GM12878 (cell line): ENCODE results near the gene ASTL. TPM values are rescaled to one million over a fixed set of nuclear protein-coding genes. Genes with fewer than 3 reads are reported as not detected.
A peak's percentile ranks its signal among the peaks of the same experiment; 100 is the strongest.

ENCODE experiments used
- CBFB ChIP-seq: IDR thresholded peaks from 2 replicates; pipeline ENCODE4 v1.6.1; 2016; ENCODE audit warnings: antibody characterized with exemption, low read depth
- CREM ChIP-seq: IDR thresholded peaks from 2 replicates; pipeline ENCODE4 v1.6.1; 2014; ENCODE audit warnings: antibody characterized with exemption, low read depth
- FOXK2 ChIP-seq: fragments of 450-650 bp; IDR thresholded peaks from 2 replicates; pipeline ENCODE4 v1.6.1; 2017; ENCODE audit warnings: mild to moderate bottlenecking, moderate library complexity
- GABPA ChIP-seq: IDR thresholded peaks from 2 replicates; pipeline ENCODE4 v1.6.1; 2014; ENCODE audit warnings: antibody characterized with exemption, low read depth, mild to moderate bottlenecking, inconsistent platforms
- HCFC1 ChIP-seq: fragments of 150-350 bp; IDR thresholded peaks from 2 replicates; pipeline ENCODE4 v1.6.1; 2014; ENCODE audit warnings: low read length
- HDAC6 ChIP-seq: fragments of 200-600 bp; sonication (generic); IDR thresholded peaks from one replicate; pipeline ENCODE4 v1.8.0; 2017; ENCODE audit warnings: antibody characterized with exemption; ENCODE audit not compliant: unreplicated experiment
- NFYB ChIP-seq: IDR thresholded peaks from 2 replicates; pipeline ENCODE4 v1.6.1; 2011; ENCODE audit warnings: low read depth, mild to moderate bottlenecking, low read length, improper control_type of control experiment, moderate library complexity; ENCODE audit not compliant: insufficient read depth
- RAD51 ChIP-seq: fragments of 450-650 bp; IDR thresholded peaks from 2 replicates; pipeline ENCODE4 v1.6.1; 2016; ENCODE audit warnings: moderate library complexity, mild to moderate bottlenecking, inconsistent platforms
- SMARCA5 ChIP-seq: fragments of 450-650 bp; IDR thresholded peaks from 2 replicates; pipeline ENCODE4 v1.6.1; 2017; ENCODE audit warnings: mild to moderate bottlenecking
- TBL1XR1 ChIP-seq: IDR thresholded peaks from 2 replicates; pipeline ENCODE4 v1.6.1; 2012; ENCODE audit warnings: low read depth, low read length, improper control_type of control experiment
- TCF3 ChIP-seq: IDR thresholded peaks from 2 replicates; pipeline ENCODE4 v1.6.1; 2012; ENCODE audit warnings: low read depth, mild to moderate bottlenecking, low read length, borderline replicate concordance; ENCODE audit not compliant: insufficient read depth
- ZNF217 ChIP-seq: fragments of 450-650 bp; IDR thresholded peaks from 2 replicates; pipeline ENCODE4 v1.6.1; 2017; ENCODE audit warnings: antibody characterized with exemption, mild to moderate bottlenecking
- ZSCAN29 ChIP-seq: fragments of 450-650 bp; IDR thresholded peaks from 2 replicates; pipeline ENCODE4 v1.6.1; 2017; ENCODE audit warnings: mild to moderate bottlenecking, moderate library complexity
- polyA plus RNA-seq, 11 experiments: library from polyadenylated mRNA; depleted of rRNA in 4 of 11; unstranded in 6 of 11; stranded (reverse) in 5 of 11; fragments of >200 nt; fragmentation: Nextera tagmentation in 4 of 11; fragmentation: Illumina TruSeq in 1 of 11; extraction: Ambion mirVana in 4 of 11; extraction: Trizol in 1 of 11; gene quantifications; 1 replicate in 1 of 11; 2 replicates in 10 of 11; pipeline versions ENCODE4 v1.2.1 to v1.2.3, GENCODE V29; 2011 to 2016; ENCODE audit warnings: inconsistent platforms in 2 of 11, missing spikeins in 2 of 11, low read depth in 1 of 11
- total RNA-seq, 4 experiments: library from RNA; depleted of rRNA in 3 of 4; stranded (reverse); fragments of >200 nt in 3 of 4; fragmentation: Illumina TruSeq in 1 of 4; extraction: Trizol in 1 of 4; gene quantifications; 2 replicates each; pipeline versions ENCODE4 v1.2.1 to v1.2.3, GENCODE V29; 2013 to 2021
- TF ChIP-seq, protein P1 (sequence below): fragments of 450-650 bp; IDR thresholded peaks from 2 replicates; pipeline ENCODE4 v1.6.1; 2017; ENCODE audit warnings: mild to moderate bottlenecking, moderate library complexity
- TF ChIP-seq, protein P2 (sequence below): fragments of 450-650 bp; IDR thresholded peaks from 2 replicates; pipeline ENCODE4 v1.6.1; 2017; ENCODE audit warnings: mild to moderate bottlenecking, moderate library complexity
- TF ChIP-seq, protein P3 (sequence below): IDR thresholded peaks from 2 replicates; pipeline ENCODE4 v1.6.1; 2011; ENCODE audit warnings: borderline replicate concordance, low read depth, mild to moderate bottlenecking, moderate library complexity, low read length; ENCODE audit not compliant: insufficient read depth, poor library complexity, severe bottlenecking
- TF ChIP-seq, protein P4 (sequence below): fragments of 450-650 bp; conservative IDR thresholded peaks from 2 replicates; pipeline ENCODE4 v1.6.1; 2017; ENCODE audit warnings: mild to moderate bottlenecking, moderate library complexity

ASTL gene
- total and polyA plus RNA-seq, 10 of the 15 experiments (the other 5 are each of a cell fraction or from before 2014, with no cell fraction given) = 0.18 to 1.0 (median 0.38) TPM; not detected in 4

DNA sequence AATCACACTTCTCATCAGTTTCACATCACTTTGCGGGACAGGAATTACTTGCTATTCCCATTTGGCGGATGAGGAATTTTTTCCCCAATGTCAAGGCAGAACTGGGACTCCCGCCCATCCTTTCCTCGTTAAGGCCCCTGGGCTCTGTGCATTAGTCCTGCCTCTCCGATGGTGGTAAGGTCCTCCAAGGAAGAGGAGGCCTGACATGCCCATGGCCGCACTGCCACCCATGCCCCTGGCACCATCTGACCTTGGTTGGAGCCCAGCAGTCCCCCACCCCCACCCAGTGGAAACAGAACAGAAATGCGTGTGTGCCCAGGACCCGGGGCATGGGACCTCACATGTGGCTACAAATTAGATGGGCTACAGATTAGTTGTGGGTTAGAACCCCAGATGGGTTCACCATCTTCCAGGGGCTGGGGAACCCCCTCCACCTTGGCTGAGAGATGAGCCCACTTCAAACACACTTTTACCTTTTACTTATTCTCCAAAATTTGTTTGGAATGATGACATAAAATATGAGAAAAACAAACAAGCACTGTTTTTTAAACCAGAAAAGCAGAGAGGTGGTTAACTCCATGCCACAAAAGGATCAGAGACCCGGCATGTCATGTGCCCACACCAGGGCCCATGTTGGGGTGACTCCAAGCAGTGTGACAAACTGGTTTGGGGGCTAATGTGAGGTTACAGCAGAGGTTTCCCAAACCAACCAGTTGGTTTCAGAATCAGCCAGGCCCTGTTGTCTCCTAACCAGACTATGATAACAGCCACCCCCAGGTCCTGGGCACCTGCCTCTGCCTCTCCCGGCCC is 17.9 kb upstream of the ASTL start (continued):
- TF ChIP-seq, protein P1, sequence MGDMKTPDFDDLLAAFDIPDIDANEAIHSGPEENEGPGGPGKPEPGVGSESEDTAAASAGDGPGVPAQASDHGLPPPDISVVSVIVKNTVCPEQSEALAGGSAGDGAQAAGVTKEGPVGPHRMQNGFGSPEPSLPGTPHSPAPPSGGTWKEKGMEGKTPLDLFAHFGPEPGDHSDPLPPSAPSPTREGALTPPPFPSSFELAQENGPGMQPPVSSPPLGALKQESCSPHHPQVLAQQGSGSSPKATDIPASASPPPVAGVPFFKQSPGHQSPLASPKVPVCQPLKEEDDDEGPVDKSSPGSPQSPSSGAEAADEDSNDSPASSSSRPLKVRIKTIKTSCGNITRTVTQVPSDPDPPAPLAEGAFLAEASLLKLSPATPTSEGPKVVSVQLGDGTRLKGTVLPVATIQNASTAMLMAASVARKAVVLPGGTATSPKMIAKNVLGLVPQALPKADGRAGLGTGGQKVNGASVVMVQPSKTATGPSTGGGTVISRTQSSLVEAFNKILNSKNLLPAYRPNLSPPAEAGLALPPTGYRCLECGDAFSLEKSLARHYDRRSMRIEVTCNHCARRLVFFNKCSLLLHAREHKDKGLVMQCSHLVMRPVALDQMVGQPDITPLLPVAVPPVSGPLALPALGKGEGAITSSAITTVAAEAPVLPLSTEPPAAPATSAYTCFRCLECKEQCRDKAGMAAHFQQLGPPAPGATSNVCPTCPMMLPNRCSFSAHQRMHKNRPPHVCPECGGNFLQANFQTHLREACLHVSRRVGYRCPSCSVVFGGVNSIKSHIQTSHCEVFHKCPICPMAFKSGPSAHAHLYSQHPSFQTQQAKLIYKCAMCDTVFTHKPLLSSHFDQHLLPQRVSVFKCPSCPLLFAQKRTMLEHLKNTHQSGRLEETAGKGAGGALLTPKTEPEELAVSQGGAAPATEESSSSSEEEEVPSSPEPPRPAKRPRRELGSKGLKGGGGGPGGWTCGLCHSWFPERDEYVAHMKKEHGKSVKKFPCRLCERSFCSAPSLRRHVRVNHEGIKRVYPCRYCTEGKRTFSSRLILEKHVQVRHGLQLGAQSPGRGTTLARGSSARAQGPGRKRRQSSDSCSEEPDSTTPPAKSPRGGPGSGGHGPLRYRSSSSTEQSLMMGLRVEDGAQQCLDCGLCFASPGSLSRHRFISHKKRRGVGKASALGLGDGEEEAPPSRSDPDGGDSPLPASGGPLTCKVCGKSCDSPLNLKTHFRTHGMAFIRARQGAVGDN = no peak
- no peak; the same call in 1 of the 2 replicates for TF ChIP-seq CREM
- TF ChIP-seq, protein P2, sequence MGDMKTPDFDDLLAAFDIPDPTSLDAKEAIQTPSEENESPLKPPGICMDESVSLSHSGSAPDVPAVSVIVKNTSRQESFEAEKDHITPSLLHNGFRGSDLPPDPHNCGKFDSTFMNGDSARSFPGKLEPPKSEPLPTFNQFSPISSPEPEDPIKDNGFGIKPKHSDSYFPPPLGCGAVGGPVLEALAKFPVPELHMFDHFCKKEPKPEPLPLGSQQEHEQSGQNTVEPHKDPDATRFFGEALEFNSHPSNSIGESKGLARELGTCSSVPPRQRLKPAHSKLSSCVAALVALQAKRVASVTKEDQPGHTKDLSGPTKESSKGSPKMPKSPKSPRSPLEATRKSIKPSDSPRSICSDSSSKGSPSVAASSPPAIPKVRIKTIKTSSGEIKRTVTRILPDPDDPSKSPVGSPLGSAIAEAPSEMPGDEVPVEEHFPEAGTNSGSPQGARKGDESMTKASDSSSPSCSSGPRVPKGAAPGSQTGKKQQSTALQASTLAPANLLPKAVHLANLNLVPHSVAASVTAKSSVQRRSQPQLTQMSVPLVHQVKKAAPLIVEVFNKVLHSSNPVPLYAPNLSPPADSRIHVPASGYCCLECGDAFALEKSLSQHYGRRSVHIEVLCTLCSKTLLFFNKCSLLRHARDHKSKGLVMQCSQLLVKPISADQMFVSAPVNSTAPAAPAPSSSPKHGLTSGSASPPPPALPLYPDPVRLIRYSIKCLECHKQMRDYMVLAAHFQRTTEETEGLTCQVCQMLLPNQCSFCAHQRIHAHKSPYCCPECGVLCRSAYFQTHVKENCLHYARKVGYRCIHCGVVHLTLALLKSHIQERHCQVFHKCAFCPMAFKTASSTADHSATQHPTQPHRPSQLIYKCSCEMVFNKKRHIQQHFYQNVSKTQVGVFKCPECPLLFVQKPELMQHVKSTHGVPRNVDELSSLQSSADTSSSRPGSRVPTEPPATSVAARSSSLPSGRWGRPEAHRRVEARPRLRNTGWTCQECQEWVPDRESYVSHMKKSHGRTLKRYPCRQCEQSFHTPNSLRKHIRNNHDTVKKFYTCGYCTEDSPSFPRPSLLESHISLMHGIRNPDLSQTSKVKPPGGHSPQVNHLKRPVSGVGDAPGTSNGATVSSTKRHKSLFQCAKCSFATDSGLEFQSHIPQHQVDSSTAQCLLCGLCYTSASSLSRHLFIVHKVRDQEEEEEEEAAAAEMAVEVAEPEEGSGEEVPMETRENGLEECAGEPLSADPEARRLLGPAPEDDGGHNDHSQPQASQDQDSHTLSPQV = peak; percentile 77; the same call in 1 of the 2 replicates
- TF ChIP-seq, protein P3, sequence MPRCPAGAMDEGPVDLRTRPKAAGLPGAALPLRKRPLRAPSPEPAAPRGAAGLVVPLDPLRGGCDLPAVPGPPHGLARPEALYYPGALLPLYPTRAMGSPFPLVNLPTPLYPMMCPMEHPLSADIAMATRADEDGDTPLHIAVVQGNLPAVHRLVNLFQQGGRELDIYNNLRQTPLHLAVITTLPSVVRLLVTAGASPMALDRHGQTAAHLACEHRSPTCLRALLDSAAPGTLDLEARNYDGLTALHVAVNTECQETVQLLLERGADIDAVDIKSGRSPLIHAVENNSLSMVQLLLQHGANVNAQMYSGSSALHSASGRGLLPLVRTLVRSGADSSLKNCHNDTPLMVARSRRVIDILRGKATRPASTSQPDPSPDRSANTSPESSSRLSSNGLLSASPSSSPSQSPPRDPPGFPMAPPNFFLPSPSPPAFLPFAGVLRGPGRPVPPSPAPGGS = no peak
- no peak for TF ChIP-seq HCFC1
- no peak for TF ChIP-seq TBL1XR1
- peak; percentile 69 for TF ChIP-seq RAD51
- no peak for TF ChIP-seq TCF3
- TF ChIP-seq FOXK2 = no peak
- TF ChIP-seq NFYB = no peak
- TF ChIP-seq HDAC6 = no peak
- no peak for TF ChIP-seq ZSCAN29
- TF ChIP-seq CBFB = peak; percentile 27; the same call in 1 of the 2 replicates
- TF ChIP-seq GABPA = no peak
- TF ChIP-seq, protein P4, sequence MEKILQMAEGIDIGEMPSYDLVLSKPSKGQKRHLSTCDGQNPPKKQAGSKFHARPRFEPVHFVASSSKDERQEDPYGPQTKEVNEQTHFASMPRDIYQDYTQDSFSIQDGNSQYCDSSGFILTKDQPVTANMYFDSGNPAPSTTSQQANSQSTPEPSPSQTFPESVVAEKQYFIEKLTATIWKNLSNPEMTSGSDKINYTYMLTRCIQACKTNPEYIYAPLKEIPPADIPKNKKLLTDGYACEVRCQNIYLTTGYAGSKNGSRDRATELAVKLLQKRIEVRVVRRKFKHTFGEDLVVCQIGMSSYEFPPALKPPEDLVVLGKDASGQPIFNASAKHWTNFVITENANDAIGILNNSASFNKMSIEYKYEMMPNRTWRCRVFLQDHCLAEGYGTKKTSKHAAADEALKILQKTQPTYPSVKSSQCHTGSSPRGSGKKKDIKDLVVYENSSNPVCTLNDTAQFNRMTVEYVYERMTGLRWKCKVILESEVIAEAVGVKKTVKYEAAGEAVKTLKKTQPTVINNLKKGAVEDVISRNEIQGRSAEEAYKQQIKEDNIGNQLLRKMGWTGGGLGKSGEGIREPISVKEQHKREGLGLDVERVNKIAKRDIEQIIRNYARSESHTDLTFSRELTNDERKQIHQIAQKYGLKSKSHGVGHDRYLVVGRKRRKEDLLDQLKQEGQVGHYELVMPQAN = no peak
- no peak for TF ChIP-seq SMARCA5
- TF ChIP-seq ZNF217 = 0 out of 2 replicates have a peak, but pooled peaks have one; percentile 18
